Articular chondrocyte of knee joint (primary cell): Measurements from ENCODE around the gene LILRB2. TPM values are rescaled to one million over a fixed set of nuclear protein-coding genes. Genes with fewer than 3 reads are reported as not detected.

Experiments
- small RNA-seq: library from RNA; depleted of rRNA; stranded (forward); fragments of <200 nt; gene quantifications from one replicate; pipeline ENCODE3, GENCODE V24; 2012
- total RNA-seq: library from RNA; depleted of rRNA; stranded (reverse); fragments of >200 nt; gene quantifications from 2 replicates; pipeline ENCODE4 v1.2.3, GENCODE V29; 2012

The LILRB2 gene
- not detected in 2 replicates for total RNA-seq

GRCh38 chr19:54281007-54281728, at the start of gene LILRB2:
TSS of gene LILRB2 (minus strand) at chr19:54281110. CDS start at chr19:54280496, 614 bp downstream.

GRCh38 chr19:54312436-54313377, 31.8 kb upstream of the LILRB2 start, which contains the start of gene LILRA5:
TSS of gene LILRA5 (minus strand) at chr19:54313166. CDS start at chr19:54313019, 147 bp downstream.

GRCh38 chr19:54257116-54257480, 23.8 kb downstream of the LILRB2 start, which contains the start of gene LILRB5:
TSS of gene LILRB5 (minus strand) at chr19:54257273. CDS start at chr19:54257193, 80 bp downstream.

GRCh38 chr19:54242646-54243045, 38.3 kb downstream of the LILRB2 start, which contains the start of gene LILRA6:
TSS of gene LILRA6 (minus strand) at chr19:54242790.

Small RNA genes within 50 kb of the gene (small RNA-seq; reads per million reads assigned to genes)
- gene AC245884.12 (not detected), gene MIR4752 (not detected), gene RNU6-1307P (not detected)

Other genes starting within 250 kb of the LILRB2 start
- gene VSTM1, start 217.2 kb downstream of the LILRB2 start, total RNA-seq, result not detected in 2 replicates
- gene TARM1, start 199.7 kb downstream of the LILRB2 start, total RNA-seq, result not detected in 2 replicates
- gene OSCAR, start 180.3 kb downstream of the LILRB2 start, total RNA-seq, result 0.11 and 0.39 TPM in 2 replicates
- gene NDUFA3, start 178.3 kb downstream of the LILRB2 start, total RNA-seq, result 8.8 and 12.0 TPM in 2 replicates
- gene TFPT, start 165.5 kb downstream of the LILRB2 start, total RNA-seq, result 8.4 and 9.1 TPM in 2 replicates
- gene PRPF31, start 165.4 kb downstream of the LILRB2 start, total RNA-seq, result 36.2 and 39.2 TPM in 2 replicates
- gene CNOT3, start 143.3 kb downstream of the LILRB2 start, total RNA-seq, result 6.9 and 9.7 TPM in 2 replicates
- gene LENG1, start 121.4 kb downstream of the LILRB2 start, total RNA-seq, result 3.9 and 5.7 TPM in 2 replicates
- gene TMC4, start 108.0 kb downstream of the LILRB2 start, total RNA-seq, result 1.0 TPM in 1 of 2 replicates, not detected in the other
- gene MBOAT7, start 91.5 kb downstream of the LILRB2 start, total RNA-seq, result 25.2 and 25.8 TPM in 2 replicates
- 34.3 and 37.2 TPM in 2 replicates for gene TSEN34, start 89.8 kb downstream of the LILRB2 start, total RNA-seq
- gene RPS9, start 80.3 kb downstream of the LILRB2 start, total RNA-seq, result 1,386 and 1,444 TPM in 2 replicates
- not detected in 2 replicates for gene LILRB3, start 58.1 kb downstream of the LILRB2 start, total RNA-seq
- not detected in 2 replicates for gene LILRA6, start 38.3 kb downstream of the LILRB2 start, total RNA-seq
- not detected in 2 replicates for gene LILRB5, start 23.8 kb downstream of the LILRB2 start, total RNA-seq
- 0.22 TPM in 1 of 2 replicates, not detected in the other for gene LILRA5, start 32.1 kb upstream of the LILRB2 start, total RNA-seq
- gene LILRA4, start 58.1 kb upstream of the LILRB2 start, total RNA-seq, result not detected in 2 replicates
- not detected in 2 replicates for gene LAIR1, start 83.8 kb upstream of the LILRB2 start, total RNA-seq
- gene TTYH1, start 134.4 kb upstream of the LILRB2 start, total RNA-seq, result not detected in 2 replicates
- 43.3 and 47.9 TPM in 2 replicates for gene LENG8, start 168.1 kb upstream of the LILRB2 start, total RNA-seq
- 7.5 and 8.5 TPM in 2 replicates for gene LENG9, start 182.7 kb upstream of the LILRB2 start, total RNA-seq
- 26.3 and 29.1 TPM in 2 replicates for gene CDC42EP5, start 192.2 kb upstream of the LILRB2 start, total RNA-seq
- not detected in 2 replicates for gene LAIR2, start 221.7 kb upstream of the LILRB2 start, total RNA-seq